Keratinocyte (primary cell): ENCODE measurements around the gene HLF.

Source experiments
- CTCF ChIP-seq, 3 experiments: IDR thresholded peaks in 1 of 3; conservative IDR thresholded peaks in 1 of 3; optimal IDR thresholded peaks in 1 of 3; 2 replicates in 2 of 3; 3 replicates in 1 of 3; pipeline versions ENCODE3 to v1.5.1; 2011; ENCODE audit warnings: low read length in 3 of 3, mild to moderate bottlenecking in 3 of 3, moderate library complexity in 2 of 3, control low read depth in 1 of 3, inconsistent platforms in 1 of 3; ENCODE audit not compliant: insufficient read depth in 2 of 3; ENCODE audit errors: extremely low read depth in 1 of 3
- EZH2 ChIP-seq: IDR thresholded peaks from one replicate; pipeline ENCODE4 v1.6.1; 2012; ENCODE audit warnings: inconsistent platforms, mild to moderate bottlenecking, low read length, moderate library complexity

GRCh38 chr17:55219459-55219858 is 45.3 kb upstream of the HLF start:
- TF ChIP-seq CTCF (optimal IDR thresholded peaks at IDR 0.05 in 1 of 3, IDR thresholded peaks at IDR 0.05 in 1 of 3, conservative IDR thresholded peaks at IDR 0.05 in 1 of 3; ENCODE audit: extremely low read depth in 1 of 3, insufficient read depth in 2 of 3, low read length in 3 of 3) = no peak
- TF ChIP-seq EZH2 = no peak
